K562 (cell line): ENCODE data around the gene KCTD21.

Source experiments
- ATF4 ChIP-seq: fragments of 450-650 bp; formaldehyde crosslinking; IDR thresholded peaks from 2 replicates; pipeline ENCODE4 v1.4.0; 2022; ENCODE audit warnings: mild to moderate bottlenecking, moderate library complexity
- CTCF ChIP-seq, 3 experiments: IDR thresholded peaks in 2 of 3; conservative IDR thresholded peaks in 1 of 3; 2 replicates each; pipeline ENCODE4 v1.5.1; 2011 to 2012; ENCODE audit warnings: low read length in 3 of 3, mild to moderate bottlenecking in 3 of 3, control low read depth in 2 of 3, improper control_type of control experiment in 1 of 3, inconsistent platforms in 1 of 3, low read depth in 1 of 3, mixed read lengths in 1 of 3, moderate library complexity in 1 of 3; ENCODE audit not compliant: insufficient read depth in 2 of 3
- EZH2 ChIP-seq: IDR thresholded peaks from 2 replicates; pipeline ENCODE4 v1.6.1; 2012; ENCODE audit warnings: low read depth, mild to moderate bottlenecking, inconsistent platforms, low read length, borderline replicate concordance
- NKRF ChIP-seq: fragments of 450-650 bp; IDR thresholded peaks from 2 replicates; pipeline ENCODE4 v1.6.1; 2016; ENCODE audit warnings: borderline replicate concordance
- NR2C1 ChIP-seq, 2 experiments: fragments of 450-650 bp; IDR thresholded peaks; 2 replicates each; pipeline ENCODE4 v1.6.1; 2017; ENCODE audit warnings: mild to moderate bottlenecking in 2 of 2, antibody characterized with exemption in 1 of 2, inconsistent platforms in 1 of 2, missing compliant biosample characterization in 1 of 2, missing genetic modification characterization in 1 of 2
- PCBP1 ChIP-seq: fragments of 200-400 bp; formaldehyde crosslinking; IDR thresholded peaks from 2 replicates; pipeline ENCODE4 v1.6.1; 2018; ENCODE audit warnings: mild to moderate bottlenecking, low read depth, low read length; ENCODE audit not compliant: poor library complexity, severe bottlenecking
- POLR2A ChIP-seq: fragments of 450-650 bp; conservative IDR thresholded peaks from 2 replicates; pipeline ENCODE4 v1.6.1; 2016
- POLR2AphosphoS2 ChIP-seq: IDR thresholded peaks from 2 replicates; pipeline ENCODE4 v1.6.1; 2012; ENCODE audit warnings: low read length, improper control_type of control experiment
- PREB ChIP-seq: sonication (generic); formaldehyde crosslinking; IDR thresholded peaks from 2 replicates; pipeline ENCODE4 v1.8.1; 2023; ENCODE audit warnings: mild to moderate bottlenecking, missing genetic modification reagents
- SP1 ChIP-seq: sonication (generic); formaldehyde crosslinking; IDR thresholded peaks from 2 replicates; pipeline ENCODE4 v1.8.1; 2022; ENCODE audit warnings: mild to moderate bottlenecking, missing genetic modification reagents
- TAF1 ChIP-seq: IDR thresholded peaks from 2 replicates; pipeline ENCODE4 v1.6.1; 2011; ENCODE audit warnings: mild to moderate bottlenecking, low read length, moderate library complexity; ENCODE audit not compliant: insufficient read depth, control insufficient read depth, severe bottlenecking; ENCODE audit errors: extremely low read depth

GRCh38 chr11:78192911-78193351, 4.5 kb upstream of the KCTD21 start:
- TF ChIP-seq ATF4 = no peak
- TF ChIP-seq PREB (CRISPR knock-in tag) = no peak
- TF ChIP-seq CTCF (IDR thresholded peaks at IDR 0.05 in 2 of 3, conservative IDR thresholded peaks at IDR 0.05 in 1 of 3; ENCODE audit: insufficient read depth in 2 of 3, low read depth in 1 of 3, low read length in 3 of 3) = no peak
- no peak for TF ChIP-seq EZH2
- TF ChIP-seq POLR2AphosphoS2 = no peak
- TF ChIP-seq NKRF = no peak
- TF ChIP-seq NR2C1 (IDR thresholded peaks at IDR 0.05) = no peak
- no peak for TF ChIP-seq NR2C1 (tag; IDR thresholded peaks at IDR 0.05)
- TF ChIP-seq PCBP1 = no peak
- TF ChIP-seq SP1 (CRISPR knock-in tag) = no peak
- no peak for TF ChIP-seq TAF1
- no peak for TF ChIP-seq POLR2A
